A673 (cell line): ENCODE data around the gene JOSD1. TPM values are rescaled to one million over a fixed set of nuclear protein-coding genes. Genes with fewer than 3 reads are reported as not detected.

ENCODE experiments used
- BruUV-seq: library from RNA; stranded (reverse); fragments of 400-500 nt; replicated peaks from 2 replicates; lab custom pipeline; 2021; lab: Mats Ljungman, UMichigan
- CTCF ChIA-PET: fragments of 300-600 bp; sonication (Branson Sonifier 250); formaldehyde crosslinking; loops from one replicate; lab custom pipeline; 2022; ENCODE audit warnings: antibody characterized with exemption; lab: Charles Lee
- POLR2A ChIA-PET: fragments of 300-600 bp; sonication (Branson Sonifier 250); formaldehyde crosslinking; loops from one replicate; lab custom pipeline; 2022; ENCODE audit warnings: antibody characterized with exemption; ENCODE audit not compliant: low non-redundant PET; lab: Charles Lee
- DNase-seq: peaks from one replicate; pipeline ENCODE4 v3.0.0-alpha.2; 2015; ENCODE audit warnings: low spot score
- H3K27ac ChIP-seq: fragments of 200-600 bp; sonication (generic); 2 replicates; pipeline ENCODE4 v1.5.1; 2016; ENCODE audit warnings: mixed run types, low read depth, mild to moderate bottlenecking, mixed read lengths, antibody characterized with exemption, low read length; ENCODE audit not compliant: poor library complexity, severe bottlenecking
- H3K27me3 ChIP-seq: fragments of 200-600 bp; sonication (generic); replicated peaks from 2 replicates; pipeline ENCODE4 v1.6.1; 2017; ENCODE audit warnings: mixed run types, low read depth, mild to moderate bottlenecking, mixed read lengths, antibody characterized with exemption, low read length; ENCODE audit not compliant: insufficient read depth, poor library complexity
- H3K36me3 ChIP-seq: fragments of 200-600 bp; sonication (generic); 2 replicates; pipeline ENCODE4 v1.6.1; 2016; ENCODE audit warnings: mixed run types, mild to moderate bottlenecking, mixed read lengths, antibody characterized with exemption, low read length; ENCODE audit not compliant: insufficient read depth, poor library complexity, severe bottlenecking
- H3K4me1 ChIP-seq: fragments of 200-600 bp; sonication (generic); 2 replicates; pipeline ENCODE4 v1.6.1; 2017; ENCODE audit warnings: mixed run types, mild to moderate bottlenecking, mixed read lengths, antibody characterized with exemption, low read length; ENCODE audit not compliant: insufficient read depth, poor library complexity, severe bottlenecking
- H3K4me3 ChIP-seq: fragments of 200-600 bp; sonication (generic); 2 replicates; pipeline ENCODE4 v1.5.1; 2016; ENCODE audit warnings: low read depth, mixed run types, mild to moderate bottlenecking, mixed read lengths, low read length; ENCODE audit not compliant: poor library complexity, severe bottlenecking
- H3K9me3 ChIP-seq: fragments of 200-600 bp; sonication (generic); 2 replicates; pipeline ENCODE4 v1.6.1; 2016; ENCODE audit warnings: mixed run types, low read depth, mild to moderate bottlenecking, mixed read lengths, antibody characterized with exemption, low read length; ENCODE audit not compliant: poor library complexity, severe bottlenecking
- CTCF ChIP-seq: fragments of 300-800, 200-600 bp; sonication (generic); conservative IDR thresholded peaks from 2 replicates; pipeline ENCODE4 v1.5.1; 2017; ENCODE audit warnings: low read depth, mild to moderate bottlenecking, antibody characterized with exemption, low read length, moderate library complexity, mixed read lengths
- EZH2 ChIP-seq: fragments of 200-600 bp; sonication (generic); IDR thresholded peaks from 2 replicates; pipeline ENCODE4 v1.6.1; 2017; ENCODE audit warnings: borderline replicate concordance, low read depth, mild to moderate bottlenecking, mixed read lengths, antibody characterized with exemption, low read length; ENCODE audit not compliant: poor library complexity, severe bottlenecking
- intact Hi-C: fragments of 100-400 bp; cut with micrococcal nuclease; formaldehyde crosslinking; loops from one replicate; pipeline ENCODE4 v1.10.0; 2022; ENCODE audit not compliant: unreplicated experiment
- total RNA-seq: library from RNA; stranded (reverse); gene quantifications from 2 replicates; pipeline ENCODE4 v1.2.3, GENCODE V29; 2021

JOSD1 gene
- total RNA-seq, 1 experiment from 2014 or later = 53.1 TPM

- Histone ChIP-seq H3K36me3 (peaks cover 4% of the 10 kb centered on the region), H3K27ac (peak overlapping the region; percentile 96), H3K4me1 (peaks cover 23% of the 10 kb centered on the region), H3K4me3 (peak overlapping the region; percentile 94), H3K9me3 (no peaks in the 10 kb centered on the region), H3K27me3 (no peaks in the 10 kb centered on the region)
- no TSS peak for BruUV-seq
- ChIA-PET POLR2A (no interaction called here), CTCF (interaction anchor here (1.0 kb wide), 1 partner anchor 17 kb away, joined by 3 read pairs; the partner anchor contains the start of gene TOMM22)
- no peak for DNase-seq
- no peak for TF ChIP-seq CTCF
- intact Hi-C loops = no loop called here
Observed at GRCh38 chr22:38699143-38699542, 1.6 kb downstream of the JOSD1 start.

GRCh38 chr22:38698407-38699094 is 2.2 kb downstream of the JOSD1 start:
- peak overlapping the region; percentile 11 for H3K27ac ChIP-seq
- H3K36me3 ChIP-seq = peaks cover 4% of the 10 kb centered on the region
- no peaks in the 10 kb centered on the region for H3K9me3 ChIP-seq
- DNase-seq = no peak
- TF ChIP-seq CTCF (no peak), EZH2 (no peak)
- no TSS peak for BruUV-seq
- intact Hi-C loops = no loop called here
- peak overlapping the region; percentile 94 for H3K4me3 ChIP-seq
- no peaks in the 10 kb centered on the region for H3K27me3 ChIP-seq
- H3K4me1 ChIP-seq = peaks cover 18% of the 10 kb centered on the region
- ChIA-PET CTCF (interaction anchor here (1.0 kb wide), 1 partner anchor 17 kb away, joined by 3 read pairs; the partner anchor contains the start of gene TOMM22), POLR2A (no interaction called here)

GRCh38 chr22:38697425-38698089 is 3.2 kb downstream of the JOSD1 start:
- Histone ChIP-seq H3K4me3 (peak overlapping the region; percentile 15), H3K4me1 (peaks cover 14% of the 10 kb centered on the region), H3K9me3 (no peaks in the 10 kb centered on the region), H3K36me3 (peaks cover 9% of the 10 kb centered on the region), H3K27ac (peak overlapping the region; percentile 43), H3K27me3 (no peaks in the 10 kb centered on the region)
- BruUV-seq = no TSS peak
- TF ChIP-seq CTCF (no peak), EZH2 (no peak)
- CTCF ChIA-PET = no interaction called here
- POLR2A ChIA-PET = no interaction called here
- no peak for DNase-seq
- intact Hi-C loops = no loop called here
